DOHH2 (cell line): ENCODE data around the gene UNC80.

Experiments
- H3F3A ChIP-seq: fragments of 200-600 bp; sonication (generic), shearing (Covaris generic); 2 replicates; pipeline ENCODE4 v1.6.0; 2016; ENCODE audit warnings: antibody characterized with exemption, mild to moderate bottlenecking; ENCODE audit not compliant: control insufficient read depth, insufficient read depth
- H3K27ac ChIP-seq: fragments of 200-600 bp; sonication (generic); 2 replicates; pipeline ENCODE4 v1.5.1; 2014; ENCODE audit warnings: low read depth, mild to moderate bottlenecking, low read length, moderate library complexity
- H3K27me3 ChIP-seq: fragments of 200-600 bp; sonication (generic); 2 replicates; pipeline ENCODE4 v1.6.1; 2014; ENCODE audit warnings: mild to moderate bottlenecking, low read length, mixed read lengths; ENCODE audit not compliant: control insufficient read depth
- H3K36me3 ChIP-seq: fragments of 200-600 bp; sonication (generic); 2 replicates; pipeline ENCODE4 v1.6.1; 2014; ENCODE audit warnings: mild to moderate bottlenecking, low read length, moderate library complexity, mixed read lengths; ENCODE audit not compliant: control insufficient read depth
- H3K4me1 ChIP-seq: fragments of 200-600 bp; sonication (generic); 2 replicates; pipeline ENCODE4 v1.6.1; 2014; ENCODE audit warnings: mild to moderate bottlenecking, low read length, mixed read lengths; ENCODE audit not compliant: control insufficient read depth
- H3K4me2 ChIP-seq: fragments of 200-600 bp; sonication (generic); 2 replicates; pipeline ENCODE4 v1.6.0; 2014; ENCODE audit warnings: mild to moderate bottlenecking, low read length, moderate library complexity
- H3K4me3 ChIP-seq: fragments of 200-600 bp; sonication (generic); 2 replicates; pipeline ENCODE4 v1.5.1; 2014; ENCODE audit warnings: mild to moderate bottlenecking, low read length, mixed read lengths
- H3K79me2 ChIP-seq: fragments of 200-600 bp; sonication (generic); 2 replicates; pipeline ENCODE4 v1.6.1; 2014; ENCODE audit warnings: mild to moderate bottlenecking, low read length, mixed read lengths; ENCODE audit not compliant: control insufficient read depth
- H3K9me2 ChIP-seq: fragments of 200-600 bp; sonication (generic); replicated peaks from 2 replicates; pipeline ENCODE4 v1.6.1; 2014; ENCODE audit warnings: mild to moderate bottlenecking, low read length, mixed read lengths; ENCODE audit not compliant: control insufficient read depth
- H3K9me3 ChIP-seq: fragments of 200-600 bp; sonication (generic); 2 replicates; pipeline ENCODE4 v1.6.1; 2014; ENCODE audit warnings: antibody characterized with exemption, low read length, mixed read lengths; ENCODE audit not compliant: control insufficient read depth, insufficient read depth
- H4K20me1 ChIP-seq: fragments of 200-600 bp; sonication (generic); 2 replicates; pipeline ENCODE4 v1.6.0; 2014; ENCODE audit warnings: low read depth, mild to moderate bottlenecking, antibody characterized with exemption, low read length, moderate library complexity; ENCODE audit not compliant: control insufficient read depth, insufficient read depth
- EZH2phosphoT487 ChIP-seq: fragments of 200-600 bp; sonication (generic); IDR thresholded peaks from 2 replicates; pipeline ENCODE4 v1.6.1; 2017; ENCODE audit warnings: borderline replicate concordance, mild to moderate bottlenecking, antibody characterized with exemption, low read length, moderate library complexity, mixed read lengths
- TF ChIP-seq, protein P1 (sequence below): fragments of 200-600 bp; sonication (generic); IDR thresholded peaks from one replicate; pipeline ENCODE4 v1.5.1; 2014; ENCODE audit warnings: antibody characterized with exemption, mild to moderate bottlenecking, low read depth, low read length; ENCODE audit not compliant: poor library complexity, severe bottlenecking

Gene UNC80

DNA sequence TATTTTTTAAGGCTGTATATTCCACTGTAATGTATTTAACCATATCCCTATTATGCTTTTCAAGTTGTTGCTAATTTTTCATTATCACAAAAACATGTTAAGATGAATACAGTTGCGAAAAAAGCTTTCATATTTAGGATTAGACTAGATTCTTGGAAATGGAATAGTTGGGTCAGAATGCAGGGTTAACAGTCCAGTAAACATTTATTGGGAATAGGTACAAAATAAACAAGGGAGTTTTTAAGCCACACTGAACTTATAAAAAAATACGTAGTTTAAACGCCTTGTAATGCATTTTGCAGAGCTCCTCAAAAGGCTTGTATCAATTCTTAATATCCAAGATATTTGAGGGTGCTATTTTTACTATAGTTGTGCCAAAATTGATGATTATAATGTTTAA, 266.4 kb downstream of the UNC80 start:
- H3K27me3 ChIP-seq = no peaks in the 10 kb centered on the region
- no peaks in the 10 kb centered on the region for H3K36me3 ChIP-seq
- TF ChIP-seq, protein P1, sequence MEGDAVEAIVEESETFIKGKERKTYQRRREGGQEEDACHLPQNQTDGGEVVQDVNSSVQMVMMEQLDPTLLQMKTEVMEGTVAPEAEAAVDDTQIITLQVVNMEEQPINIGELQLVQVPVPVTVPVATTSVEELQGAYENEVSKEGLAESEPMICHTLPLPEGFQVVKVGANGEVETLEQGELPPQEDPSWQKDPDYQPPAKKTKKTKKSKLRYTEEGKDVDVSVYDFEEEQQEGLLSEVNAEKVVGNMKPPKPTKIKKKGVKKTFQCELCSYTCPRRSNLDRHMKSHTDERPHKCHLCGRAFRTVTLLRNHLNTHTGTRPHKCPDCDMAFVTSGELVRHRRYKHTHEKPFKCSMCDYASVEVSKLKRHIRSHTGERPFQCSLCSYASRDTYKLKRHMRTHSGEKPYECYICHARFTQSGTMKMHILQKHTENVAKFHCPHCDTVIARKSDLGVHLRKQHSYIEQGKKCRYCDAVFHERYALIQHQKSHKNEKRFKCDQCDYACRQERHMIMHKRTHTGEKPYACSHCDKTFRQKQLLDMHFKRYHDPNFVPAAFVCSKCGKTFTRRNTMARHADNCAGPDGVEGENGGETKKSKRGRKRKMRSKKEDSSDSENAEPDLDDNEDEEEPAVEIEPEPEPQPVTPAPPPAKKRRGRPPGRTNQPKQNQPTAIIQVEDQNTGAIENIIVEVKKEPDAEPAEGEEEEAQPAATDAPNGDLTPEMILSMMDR = no peak
- TF ChIP-seq EZH2phosphoT487 = no peak
- no peaks in the 10 kb centered on the region for H3K9me2 ChIP-seq
- H3K4me2 ChIP-seq = no peak overlapping the region
- no peaks in the 10 kb centered on the region for H3K4me1 ChIP-seq
- no peak overlapping the region for H3K27ac ChIP-seq
- H4K20me1 ChIP-seq = no peaks in the 10 kb centered on the region
- peaks cover under 1% of the 10 kb centered on the region; the same call in 1 of the 2 replicates for H3F3A ChIP-seq
- no peaks in the 10 kb centered on the region for H3K9me3 ChIP-seq
- H3K4me3 ChIP-seq = no peak overlapping the region
- H3K79me2 ChIP-seq = no peaks in the 10 kb centered on the region

DNA sequence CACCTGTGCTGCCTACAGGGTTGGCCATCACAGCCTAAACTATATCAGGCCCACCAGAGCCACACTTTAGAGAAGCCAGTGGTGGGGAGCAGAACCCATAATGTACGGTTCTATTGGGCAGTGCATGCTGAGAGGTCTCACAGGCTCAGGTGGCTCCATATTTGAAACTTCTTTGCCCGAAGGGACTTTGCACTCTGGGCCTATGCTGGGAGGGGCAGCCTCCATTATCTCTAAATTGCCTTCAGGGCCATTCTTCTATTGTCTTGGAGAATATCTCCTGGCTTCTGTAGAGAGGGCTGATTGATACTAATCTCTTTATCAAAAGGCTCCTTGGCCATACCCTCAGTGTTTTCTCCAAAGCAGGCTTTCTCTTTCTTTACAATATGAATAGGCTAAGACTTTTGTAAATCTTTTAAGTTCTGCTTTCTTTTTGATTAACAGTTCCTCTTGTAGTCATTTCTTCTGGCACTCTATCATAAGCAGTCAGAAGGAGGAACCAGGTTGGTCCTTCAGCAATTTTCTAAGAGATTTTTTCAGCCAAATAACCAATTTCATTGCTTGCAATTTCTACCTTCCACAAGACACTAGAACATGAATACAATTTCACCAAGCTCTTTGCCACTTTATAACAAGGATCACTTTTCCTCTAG, 275.3 kb downstream of the UNC80 start:
- Histone ChIP-seq H3F3A (no peaks in the 10 kb centered on the region), H3K4me1 (no peaks in the 10 kb centered on the region), H3K9me3 (no peaks in the 10 kb centered on the region), H3K27ac (no peak overlapping the region), H3K36me3 (no peaks in the 10 kb centered on the region), H3K9me2 (no peaks in the 10 kb centered on the region), H4K20me1 (no peaks in the 10 kb centered on the region), H3K27me3 (no peaks in the 10 kb centered on the region), H3K79me2 (no peaks in the 10 kb centered on the region), H3K4me3 (no peak overlapping the region), H3K4me2 (no peak overlapping the region)
- TF ChIP-seq, protein P1 = no peak
- no peak for TF ChIP-seq EZH2phosphoT487
